LHCN-M2 (cell line): ENCODE results near the gene GADL1. TPM values are rescaled to one million over a fixed set of nuclear protein-coding genes. Genes with fewer than 3 reads are reported as not detected.

ENCODE experiments used
- DNase-seq: peaks from one replicate; pipeline ENCODE4 v3.0.0-alpha.2; 2012; ENCODE audit warnings: low read depth
- total RNA-seq: library from RNA; depleted of rRNA; stranded (reverse); fragments of >200 nt; gene quantifications from 2 replicates; pipeline ENCODE4 v1.2.3, GENCODE V29; 2014

The GADL1 gene
- total RNA-seq, 1 experiment from 2014 or later: 0.06 TPM

DNA sequence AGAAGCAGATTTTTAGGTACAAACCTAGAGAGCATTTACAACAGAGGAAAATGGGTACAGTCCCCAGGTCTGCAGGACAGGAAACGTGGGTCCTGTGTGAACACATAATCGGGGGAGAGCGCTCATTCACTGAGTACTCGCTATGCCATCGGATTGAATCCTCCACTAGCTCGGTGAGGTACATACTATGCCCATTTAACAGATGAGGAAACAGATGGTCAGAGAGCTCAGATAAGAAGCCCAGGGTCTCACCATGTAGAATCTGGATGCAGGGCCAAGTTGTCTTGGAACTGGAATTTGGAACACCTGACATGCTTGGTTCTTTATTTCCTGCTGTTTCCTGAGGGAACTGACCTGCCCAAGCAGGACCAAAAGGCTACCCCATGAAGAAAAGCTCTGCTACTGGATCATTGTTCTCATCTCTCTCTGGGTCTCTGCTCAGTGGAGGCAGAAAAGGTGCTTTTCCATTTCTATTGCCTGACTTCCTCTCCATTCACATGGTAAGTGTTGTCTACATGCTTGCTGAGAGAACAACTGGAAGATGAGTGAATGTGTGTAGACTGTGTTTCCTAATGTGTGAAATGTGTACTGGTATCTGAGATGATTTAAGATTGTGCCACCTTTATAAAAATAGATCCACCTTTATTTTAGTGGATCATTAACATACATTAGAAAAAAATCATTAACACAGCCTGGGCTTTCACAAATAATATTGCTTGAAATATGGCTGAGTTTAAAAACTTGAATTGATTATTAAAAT is 199.0 kb downstream of the GADL1 start:
- DNase-seq: no peak

GRCh38 chr3:30694668-30695067 is 199.8 kb downstream of the GADL1 start:
- no peak for DNase-seq

GRCh38 chr3:30694148-30694547 is 200.3 kb downstream of the GADL1 start:
- DNase-seq: no peak

DNA sequence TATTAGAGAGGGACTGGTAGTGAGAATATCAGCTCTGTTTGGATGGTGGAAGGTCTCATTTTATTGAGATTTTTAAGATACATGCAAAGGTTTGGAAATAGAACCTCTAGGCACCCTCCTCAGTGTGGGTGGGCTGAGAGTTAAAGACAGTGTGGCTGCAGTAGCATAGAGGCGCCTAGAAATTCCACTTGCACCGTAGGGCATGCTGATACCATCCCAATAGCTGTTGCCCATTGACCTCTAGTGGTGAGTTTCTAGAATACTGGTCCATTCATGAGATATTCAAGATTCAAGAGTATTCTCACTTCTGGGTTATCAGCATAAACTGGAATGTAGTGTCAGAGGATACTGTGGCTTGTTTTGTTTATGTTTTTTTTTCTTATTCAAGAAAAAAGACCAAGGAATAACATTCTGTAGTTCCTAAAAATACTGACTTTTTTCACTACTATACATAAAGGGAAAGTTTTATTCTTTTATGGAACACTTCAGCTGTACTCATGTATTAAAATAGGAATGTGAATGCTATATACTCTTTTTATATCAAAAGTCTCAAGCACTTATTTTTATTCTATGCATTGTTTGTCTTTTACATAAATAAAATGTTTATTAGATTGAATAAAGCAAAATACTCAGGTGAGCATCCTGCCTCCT is 200.9 kb downstream of the GADL1 start:
- peak; percentile 75 for DNase-seq

GRCh38 chr3:30692498-30693130 is 201.8 kb downstream of the GADL1 start:
- no peak for DNase-seq

- no peak for DNase-seq
Measured at GRCh38 chr3:30691944-30692343, 202.5 kb downstream of the GADL1 start.

DNA sequence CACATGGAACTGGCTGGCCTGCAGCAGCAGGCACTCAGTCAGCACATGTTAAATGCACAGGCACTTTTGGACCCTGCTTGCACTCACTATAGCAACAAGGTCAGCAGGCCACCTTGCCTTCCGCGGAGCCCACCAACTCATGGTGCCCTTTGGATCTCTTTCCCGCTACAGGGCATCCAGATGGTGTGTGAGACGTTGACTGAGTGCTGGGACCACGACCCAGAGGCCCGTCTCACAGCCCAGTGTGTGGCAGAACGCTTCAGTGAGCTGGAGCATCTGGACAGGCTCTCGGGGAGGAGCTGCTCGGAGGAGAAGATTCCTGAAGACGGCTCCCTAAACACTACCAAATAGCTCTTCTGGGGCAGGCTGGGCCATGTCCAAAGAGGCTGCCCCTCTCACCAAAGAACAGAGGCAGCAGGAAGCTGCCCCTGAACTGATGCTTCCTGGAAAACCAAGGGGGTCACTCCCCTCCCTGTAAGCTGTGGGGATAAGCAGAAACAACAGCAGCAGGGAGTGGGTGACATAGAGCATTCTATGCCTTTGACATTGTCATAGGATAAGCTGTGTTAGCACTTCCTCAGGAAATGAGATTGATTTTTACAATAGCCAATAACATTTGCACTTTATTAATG is 203.1 kb downstream of the GADL1 start:
- no peak for DNase-seq

DNA sequence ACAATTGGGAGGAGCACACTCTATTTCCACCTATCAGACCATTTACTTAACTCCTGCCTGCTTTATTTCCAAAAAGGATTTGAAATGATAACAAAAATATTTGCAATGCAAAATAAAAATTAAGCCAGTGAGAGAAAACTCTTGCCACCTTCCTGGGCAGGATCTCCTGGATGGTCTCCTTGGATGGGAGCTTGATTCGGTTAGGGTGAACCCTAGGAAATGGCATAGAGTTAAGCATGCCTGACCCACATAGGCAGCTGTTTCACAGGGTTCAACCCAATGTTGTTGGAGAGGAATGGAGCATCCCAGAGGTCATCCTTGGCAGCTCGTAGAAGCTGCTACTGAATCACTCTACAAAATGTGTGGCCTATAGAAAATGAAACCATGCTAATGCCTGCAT is 204.3 kb downstream of the GADL1 start:
- DNase-seq: no peak

- peak; percentile 59 for DNase-seq
Measured at GRCh38 chr3:30688776-30689641, 205.5 kb downstream of the GADL1 start.

DNA sequence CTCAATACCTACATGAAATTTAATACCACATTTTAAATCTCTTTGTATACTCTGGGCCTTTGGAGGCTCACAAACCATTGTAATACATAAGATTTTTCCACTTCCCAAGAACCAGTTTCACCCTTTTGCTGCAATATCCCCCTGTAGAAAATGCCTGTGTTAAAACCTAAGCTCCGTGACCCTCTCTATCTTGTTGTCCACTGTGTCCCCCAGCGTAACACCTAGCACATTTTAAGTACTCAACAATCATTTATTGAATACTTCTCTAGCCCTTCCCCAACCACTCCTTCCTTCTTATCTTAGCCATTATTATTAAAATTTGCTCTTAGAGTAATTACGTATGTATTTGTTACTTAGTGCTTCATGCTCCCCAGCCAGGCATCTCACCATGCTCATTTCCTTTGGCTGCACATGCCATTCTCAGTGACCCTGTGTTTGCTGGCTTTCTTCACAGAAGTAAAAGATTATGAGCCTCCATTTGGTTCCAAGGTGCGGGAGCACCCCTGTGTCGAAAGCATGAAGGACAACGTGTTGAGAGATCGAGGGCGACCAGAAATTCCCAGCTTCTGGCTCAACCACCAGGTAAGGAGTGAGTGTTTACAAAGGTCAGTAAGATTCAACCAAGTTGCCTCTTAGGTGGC is 206.4 kb downstream of the GADL1 start:
- no peak for DNase-seq

DNA sequence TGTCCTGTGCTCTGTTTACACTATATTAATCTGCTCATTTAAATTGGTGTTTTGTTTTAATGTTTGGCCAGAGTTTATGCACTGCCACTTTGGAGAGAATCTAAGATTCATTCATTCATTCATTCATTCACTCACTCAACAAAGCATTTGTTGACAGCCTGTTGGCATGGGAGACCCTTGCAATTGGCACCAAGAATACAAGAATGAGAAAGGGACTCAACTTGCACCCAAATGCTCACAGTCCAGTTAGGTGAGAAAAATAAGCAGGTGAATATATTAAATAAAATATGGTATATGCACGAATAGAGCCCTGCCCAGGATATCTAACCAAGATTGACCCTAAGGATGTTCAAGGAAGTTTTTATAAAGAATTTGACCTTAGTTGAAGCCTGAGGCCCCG is 207.7 kb downstream of the GADL1 start:
- no peak for DNase-seq

- no peak for DNase-seq
Measured at GRCh38 chr3:30686176-30686575, 208.3 kb downstream of the GADL1 start.

GRCh38 chr3:30685267-30685667 is 209.2 kb downstream of the GADL1 start:
- DNase-seq: no peak

GRCh38 chr3:30684356-30684755 is 210.1 kb downstream of the GADL1 start:
- DNase-seq: no peak

DNA sequence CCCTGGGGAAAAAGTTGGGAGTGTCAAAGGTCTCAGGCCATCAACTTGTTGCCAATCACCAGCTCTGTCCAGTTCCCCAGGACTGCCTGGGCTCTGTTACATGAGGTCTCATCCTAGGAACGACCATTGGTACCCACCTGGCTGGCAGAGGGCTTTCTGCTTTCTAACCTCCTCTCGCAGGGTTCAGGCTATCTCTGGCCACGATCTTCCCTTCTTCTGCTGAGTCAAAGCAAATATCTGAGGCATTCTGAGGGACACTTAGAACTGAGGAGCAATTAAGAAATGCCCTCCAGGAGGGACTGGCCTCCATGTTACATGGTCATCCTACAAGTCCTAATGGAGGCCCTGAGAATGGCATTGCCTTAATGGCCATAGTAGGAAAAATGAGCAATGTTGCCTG is 210.7 kb downstream of the GADL1 start:
- no peak for DNase-seq

GRCh38 chr3:30682434-30683155 is 211.9 kb downstream of the GADL1 start:
- DNase-seq: no peak

- DNase-seq: peak; percentile 74
Measured at GRCh38 chr3:30681649-30682211, 212.7 kb downstream of the GADL1 start.

DNA sequence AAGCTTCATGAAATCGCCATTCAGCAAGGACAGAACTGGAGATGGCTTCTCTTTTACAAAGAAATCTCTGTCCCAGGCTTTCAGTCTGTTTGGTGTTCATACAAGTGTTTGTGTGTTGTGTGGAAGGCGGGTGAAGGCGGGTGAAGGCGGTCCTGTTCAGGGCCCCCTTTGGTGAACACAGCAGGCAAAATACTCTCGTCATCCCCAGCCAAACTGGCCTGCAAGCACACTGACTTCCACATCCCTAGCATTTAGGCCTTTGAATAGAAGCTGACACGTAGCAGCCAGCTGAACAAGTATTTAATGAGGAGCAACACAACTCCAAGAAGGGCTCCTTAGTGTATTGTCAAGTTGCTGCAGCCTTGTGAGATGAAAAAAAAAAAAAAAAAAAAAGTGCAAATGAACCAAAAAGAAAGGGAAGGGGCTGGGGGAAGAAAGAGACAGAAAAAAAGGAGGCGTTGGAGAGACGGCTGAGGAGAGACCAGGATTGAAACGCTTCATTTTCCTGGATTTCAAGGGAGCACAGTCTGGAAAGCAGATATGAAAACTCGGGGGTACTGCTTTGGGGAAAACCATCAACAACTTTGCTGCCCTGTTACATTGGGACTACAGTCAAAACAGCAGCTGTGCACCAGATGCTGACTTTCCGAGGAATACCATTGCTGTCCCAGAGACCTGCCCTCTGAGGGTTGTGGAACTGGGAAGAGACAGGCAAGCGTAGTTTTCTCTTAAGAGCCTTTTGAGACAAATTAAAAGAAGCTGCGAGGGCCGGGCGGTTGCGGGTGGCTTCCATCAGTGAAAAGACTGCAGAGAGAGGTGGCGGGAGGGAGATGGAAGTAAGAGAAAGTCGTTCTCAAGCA is 213.4 kb downstream of the GADL1 start:
- DNase-seq: peak; percentile 61

DNA sequence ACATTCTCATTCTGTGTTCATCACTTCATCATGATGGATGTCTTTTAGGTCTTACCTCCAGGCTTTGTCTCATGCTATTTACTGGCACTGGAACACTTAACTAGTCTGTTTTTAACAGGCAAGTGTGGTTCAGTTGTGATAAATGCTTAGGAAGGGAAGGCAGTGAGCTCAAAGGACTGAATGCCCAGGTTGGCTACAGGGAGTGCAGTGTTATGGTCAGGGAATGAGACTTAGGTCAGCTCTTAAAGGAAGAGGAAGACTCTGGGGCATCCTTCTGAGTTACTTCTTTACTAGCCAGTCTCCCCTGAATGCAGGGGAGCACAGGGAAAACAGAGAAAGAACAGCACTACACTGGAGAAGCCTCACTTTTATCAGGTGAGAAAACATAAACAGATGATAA is 215.4 kb downstream of the GADL1 start:
- no peak for DNase-seq
